Renal cortex interstitium (tissue), 11 donors: ENCODE measurements around the gene AKR1A1. TPM values are rescaled to one million over a fixed set of nuclear protein-coding genes. Genes with fewer than 3 reads are reported as not detected.
"Not testable (repeated sequence)": the region's sequence is repeated elsewhere in the genome, so short reads cannot be mapped to it uniquely, and the experiment has no call there.

ENCODE experiments used
- DNase-seq, 11 donors: peaks; one replicate each; pipeline ENCODE4 v3.0.0-alpha.2; 2013; ENCODE audit warnings: low read depth in 9 of 11, low spot score in 4 of 11; ENCODE audit errors: extremely low read depth in 1 of 11
- polyA plus RNA-seq, 3 donors: library from polyadenylated mRNA; unstranded; fragments of 120-200 nt; gene quantifications; one replicate each; pipeline ENCODE4 v1.2.1, GENCODE V29; 2013; ENCODE audit not compliant: insufficient read length in 3 of 3

The AKR1A1 gene
- polyA plus RNA-seq, 3 donors, result 289 to 345 (median 313) TPM

DNA sequence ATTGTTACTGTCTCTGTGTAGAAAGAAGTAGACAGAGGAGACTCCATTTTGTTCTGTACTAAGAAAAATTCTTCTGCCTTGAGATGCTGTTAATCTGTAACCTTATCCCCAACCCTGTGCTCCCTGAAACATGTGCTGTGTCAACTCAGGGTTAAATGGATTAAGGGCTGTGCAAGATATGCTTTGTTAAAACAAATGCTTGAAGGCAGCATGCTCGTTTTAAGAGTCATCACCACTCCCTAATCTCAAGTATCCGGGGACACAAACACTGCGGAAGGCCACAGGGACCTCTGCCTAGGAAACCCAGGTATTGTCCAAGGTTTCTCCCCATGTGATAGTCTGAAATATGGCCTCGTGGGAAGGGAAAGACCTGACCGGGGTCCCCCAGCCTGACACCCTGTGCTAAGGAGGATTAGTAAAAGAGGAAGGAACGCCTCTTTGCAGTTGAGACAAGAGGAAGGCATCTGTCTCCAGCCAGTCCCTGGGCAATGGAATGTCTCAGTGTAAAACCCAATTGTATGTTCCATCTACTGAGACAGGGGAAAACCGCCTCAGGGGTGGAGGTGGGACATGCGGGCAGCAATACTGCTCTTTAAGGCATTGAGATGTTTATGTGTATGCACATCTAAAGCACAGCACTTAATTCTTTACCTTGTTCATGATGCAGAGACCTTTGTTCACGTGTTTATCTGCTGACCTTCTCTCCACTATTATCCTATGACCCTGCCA is 36.9 kb upstream of the AKR1A1 start:
- not testable (repeated sequence) for DNase-seq

DNA sequence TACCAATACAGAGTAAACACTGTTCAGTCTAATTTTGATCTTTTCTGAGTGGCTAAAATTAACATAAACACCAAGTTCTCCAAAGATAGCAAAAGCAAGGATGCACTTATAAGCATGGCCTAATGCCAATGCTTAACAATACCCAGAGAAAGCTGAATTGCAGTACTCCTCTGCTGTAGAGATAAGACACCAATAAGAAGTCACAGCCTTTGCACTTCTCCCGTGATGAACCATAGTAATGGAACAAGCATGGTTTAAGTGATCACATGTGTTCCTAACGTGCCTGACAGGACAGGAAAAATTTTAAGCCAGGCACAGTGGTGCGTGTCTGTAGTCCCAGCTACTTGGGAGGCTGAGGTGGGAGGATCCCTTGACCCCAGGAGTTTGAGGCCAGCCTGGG is 34.6 kb upstream of the AKR1A1 start:
- DNase-seq, result no peak

DNA sequence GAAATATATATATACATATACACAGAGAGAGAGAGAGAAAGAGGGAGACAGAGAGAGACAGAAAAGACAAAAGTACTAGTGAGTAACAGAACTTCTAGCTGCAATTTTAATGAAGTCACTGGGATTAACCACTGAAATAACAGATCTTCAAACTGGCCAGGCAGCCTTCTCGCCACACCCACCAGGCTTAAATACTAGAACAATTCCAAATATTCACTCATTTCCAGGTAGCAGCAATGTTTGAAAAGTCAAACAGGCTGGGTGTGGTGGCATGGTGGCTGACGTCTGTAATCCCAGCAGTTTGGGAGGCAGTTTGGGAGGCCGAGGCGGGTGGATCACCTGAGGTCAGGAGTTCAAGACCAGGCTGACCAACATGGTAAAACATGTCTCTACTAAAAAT is 34.2 kb upstream of the AKR1A1 start:
- no peak for DNase-seq

DNA sequence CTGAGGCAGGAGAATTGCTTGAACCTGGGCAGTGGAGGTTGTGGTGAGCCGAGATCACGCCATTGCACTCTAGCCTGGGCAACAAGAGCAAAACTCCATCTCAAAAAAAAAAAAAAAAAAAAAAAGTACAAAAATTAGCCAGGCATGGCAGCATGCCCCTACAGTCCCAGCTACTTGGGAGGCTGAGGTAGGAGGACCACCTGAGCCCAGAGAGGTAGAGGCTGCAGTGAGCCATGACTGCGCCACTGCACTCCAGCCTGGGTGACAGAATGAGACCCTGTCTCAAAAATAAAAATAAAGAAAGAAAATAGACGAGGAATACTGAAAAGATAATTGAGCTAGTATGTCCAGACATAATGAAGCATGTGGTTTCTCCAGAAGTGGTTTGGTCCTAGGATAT is 32.3 kb upstream of the AKR1A1 start:
- DNase-seq, result not testable (repeated sequence)

GRCh38 chr1:45518910-45519309 is 31.7 kb upstream of the AKR1A1 start:
- DNase-seq, result no peak

GRCh38 chr1:45519774-45520173 is 30.9 kb upstream of the AKR1A1 start:
- DNase-seq, result not testable (repeated sequence)

DNA sequence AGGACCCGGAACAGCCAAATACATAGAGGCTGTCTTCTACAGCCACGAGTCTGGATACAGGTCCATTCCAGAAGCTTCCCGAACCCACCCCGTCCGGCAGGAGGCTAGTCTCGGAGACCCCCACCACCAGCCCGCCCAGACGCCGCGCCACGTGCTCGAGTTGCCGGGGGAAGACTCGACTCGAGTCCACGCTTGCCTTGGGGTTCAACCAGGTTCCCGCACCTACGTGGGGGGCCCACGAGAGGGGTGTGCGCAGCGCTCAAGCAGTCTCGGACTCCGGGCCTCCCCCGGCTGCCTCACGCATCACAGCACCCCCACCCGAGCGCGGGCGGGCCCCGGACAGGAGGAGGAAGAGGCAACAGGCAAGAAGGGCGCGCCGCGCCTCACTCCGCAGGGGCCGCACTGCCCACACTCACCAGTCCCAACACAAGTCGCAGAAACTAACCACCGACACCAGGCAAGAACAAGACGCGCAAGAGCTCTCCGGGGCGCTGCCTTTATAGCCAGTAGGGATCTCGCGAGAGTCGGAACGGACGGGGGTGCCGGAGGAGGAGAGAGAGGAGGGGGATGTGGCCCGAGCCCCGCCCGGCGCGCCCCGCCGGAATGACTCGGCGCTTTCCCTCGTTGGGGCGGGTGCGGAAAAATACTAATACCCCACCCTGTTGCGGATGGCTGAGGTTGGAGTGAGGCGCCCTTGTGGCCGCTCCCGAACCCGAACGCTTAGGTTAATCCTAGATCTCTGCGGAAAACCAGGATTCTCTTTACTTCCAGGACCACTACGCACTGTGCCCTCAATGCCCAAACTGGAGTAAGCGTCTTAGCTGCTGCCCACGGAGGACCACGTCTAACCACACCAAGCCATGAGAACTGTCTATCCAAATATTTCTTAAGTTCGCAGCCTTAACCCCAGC is 29.0 kb upstream of the AKR1A1 start, which contains the start of gene PRDX1:
Gene PRDX1 (minus strand): TSS at position 472 of the 911 bp plus-strand sequence. CDS start 2,841 bp downstream, outside the sequence.
- peak; percentile 85 to 98 (median 95) for DNase-seq

GRCh38 chr1:45522324-45523104 is 28.1 kb upstream of the AKR1A1 start:
- peak in 1 of 11 donors; percentile 13 for DNase-seq

DNA sequence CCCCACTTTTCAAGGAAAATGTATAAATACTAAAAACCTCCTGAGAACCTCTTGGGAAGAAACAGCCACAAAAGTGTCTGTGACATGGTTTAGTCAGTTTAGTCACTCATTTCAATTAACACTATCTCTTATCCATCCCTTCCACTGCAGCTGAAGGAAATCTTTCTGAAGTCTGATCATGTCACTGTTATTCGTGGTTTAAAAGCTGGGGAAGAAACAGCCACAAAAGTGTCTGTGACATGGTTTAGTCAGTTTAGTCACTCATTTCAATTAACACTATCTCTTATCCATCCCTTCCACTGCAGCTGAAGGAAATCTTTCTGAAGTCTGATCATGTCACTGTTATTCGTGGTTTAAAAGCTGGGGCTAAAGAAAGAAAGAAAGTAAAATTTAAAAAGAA is 27.1 kb upstream of the AKR1A1 start:
- DNase-seq, result not testable (repeated sequence)

DNA sequence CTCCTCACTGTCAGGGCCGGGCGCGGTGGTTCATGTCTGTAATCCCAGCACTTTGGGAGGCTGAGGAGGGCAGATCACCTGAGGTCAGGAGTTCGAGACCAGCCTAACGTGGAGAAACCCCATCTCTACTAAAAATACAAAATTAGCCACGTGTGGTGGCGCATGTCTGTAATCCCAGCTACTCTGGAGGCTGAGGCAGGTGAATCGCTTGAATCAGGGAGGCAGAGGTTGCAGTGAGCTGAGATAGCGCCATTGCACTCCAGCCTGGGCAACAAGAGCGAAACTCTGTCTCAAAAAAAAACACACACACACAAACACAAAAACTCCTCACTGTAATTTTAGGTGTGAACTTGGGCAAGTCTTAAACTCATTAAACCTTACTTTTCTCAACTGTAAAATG is 26.7 kb upstream of the AKR1A1 start:
- not testable (repeated sequence) for DNase-seq

GRCh38 chr1:45526135-45526644 is 24.4 kb upstream of the AKR1A1 start:
- no peak for DNase-seq

- DNase-seq, result no peak
Measured at GRCh38 chr1:45530632-45531135, 19.9 kb upstream of the AKR1A1 start.

DNA sequence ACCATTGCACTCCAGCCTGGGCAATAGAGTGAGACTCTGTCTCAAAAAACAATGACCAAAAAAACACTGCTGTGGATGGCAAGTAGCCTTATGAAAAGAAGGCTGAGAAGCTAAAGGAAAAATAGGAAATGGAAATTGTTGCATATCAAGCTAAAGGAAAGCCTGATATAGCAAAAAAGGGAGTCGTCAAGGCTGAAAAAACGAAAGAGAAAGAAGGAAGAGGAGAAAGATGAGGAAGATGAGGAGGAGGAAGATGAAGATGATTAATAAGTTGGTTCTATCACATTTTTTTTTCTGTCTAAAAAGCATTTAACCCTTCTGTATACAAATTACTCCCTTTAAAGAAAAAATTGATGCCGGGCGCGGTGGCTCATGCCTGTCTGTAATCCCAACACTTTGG is 18.8 kb upstream of the AKR1A1 start:
- DNase-seq, result no peak

DNA sequence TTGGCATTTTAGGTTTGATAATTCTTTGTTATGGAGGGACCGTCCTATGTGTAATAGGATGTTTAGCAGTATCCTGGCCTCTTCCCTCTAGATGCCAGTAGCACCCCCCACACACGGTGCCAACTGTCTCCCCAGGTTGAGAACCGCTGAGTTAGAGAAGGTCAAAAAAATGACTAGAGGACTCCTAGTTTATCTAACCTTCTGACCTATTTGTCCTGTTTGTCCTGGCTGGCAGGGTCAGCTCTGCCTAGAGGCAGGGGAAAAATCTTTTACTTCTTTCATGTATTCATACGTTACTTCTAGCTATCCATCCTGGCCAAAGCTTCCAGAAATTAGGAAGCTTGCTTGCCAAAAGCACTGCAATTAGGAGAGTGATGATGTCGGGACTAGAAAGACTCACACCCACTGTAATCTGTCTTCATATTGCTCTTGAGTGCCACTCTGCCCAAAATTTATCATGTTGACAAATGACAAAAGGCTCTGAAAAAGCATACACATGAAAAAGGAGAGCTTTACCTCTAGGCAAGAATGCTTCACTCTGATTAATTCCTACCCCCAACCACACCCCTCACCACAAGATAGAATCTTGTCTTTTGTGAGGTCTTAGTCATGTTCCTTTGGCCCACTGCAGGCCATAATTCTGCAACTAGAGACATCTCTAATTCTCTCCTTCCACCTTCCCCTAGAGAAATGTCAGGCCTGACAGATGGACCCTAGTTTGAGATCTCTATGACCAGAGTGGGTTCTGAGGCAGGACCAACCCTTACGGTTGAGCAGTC is 14.4 kb upstream of the AKR1A1 start:
- DNase-seq, result no peak

GRCh38 chr1:45536886-45537285 is 13.7 kb upstream of the AKR1A1 start:
- no peak for DNase-seq

- no peak for DNase-seq
Measured at GRCh38 chr1:45541193-45541592, 9.4 kb upstream of the AKR1A1 start.

GRCh38 chr1:45542591-45542990 is 8.0 kb upstream of the AKR1A1 start:
- DNase-seq, result no peak
